ENCODE data around the gene NIBAN1. TPM values are rescaled to one million over a fixed set of nuclear protein-coding genes. Genes with fewer than 3 reads are reported as not detected.
A peak's percentile ranks its signal among the peaks of the same experiment; 100 is the strongest.

NIBAN1 gene
- total and polyA plus RNA-seq, 2 of the 8 experiments (the other 6 are each of a cell fraction or from before 2014, with no cell fraction given) = 5.7 to 15.2 TPM

DNA sequence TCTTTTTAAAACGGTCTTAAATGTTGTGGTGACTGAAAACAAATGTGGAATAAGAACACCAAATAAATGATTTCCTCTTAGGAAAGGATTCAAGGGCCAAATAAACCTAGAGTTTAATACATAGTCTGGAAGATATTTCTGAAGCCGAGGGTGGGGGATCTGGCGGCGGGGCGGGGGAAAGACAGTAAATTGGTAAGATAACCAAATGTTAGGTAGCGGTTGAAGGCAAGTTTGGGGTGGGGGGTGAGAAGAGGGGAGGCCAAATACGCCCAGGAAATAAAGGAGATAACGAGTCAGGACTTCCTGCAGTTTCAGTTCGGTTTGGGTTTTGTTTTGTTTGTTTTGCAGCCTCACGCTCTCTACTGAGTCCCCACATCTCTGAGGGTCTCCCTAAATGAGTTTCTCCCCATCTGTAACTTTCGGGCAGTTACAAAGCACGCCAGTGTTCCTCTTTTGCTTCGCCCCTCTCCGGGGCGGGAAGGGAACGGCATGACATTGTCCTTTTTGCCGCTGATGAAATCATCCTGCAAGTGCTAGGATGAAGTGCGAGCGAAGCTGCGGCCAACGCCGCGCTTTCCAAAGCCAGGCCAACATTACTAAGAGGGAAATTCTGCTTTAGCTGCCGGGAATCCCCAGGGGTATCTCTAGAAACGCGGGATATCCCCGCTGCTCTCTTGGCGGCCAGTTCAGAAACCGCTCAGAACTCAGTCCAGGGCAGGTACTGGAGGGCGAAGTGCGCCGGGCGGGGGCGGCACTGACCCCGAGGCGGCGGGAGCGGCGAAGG lies 844 bp downstream of the NIBAN1 start (continued):
- TF ChIP-seq GTF2F1 (IDR thresholded peaks at IDR 0.05; ENCODE audit: borderline replicate concordance, low read depth, low read length) (no peak), PHF8 (conservative IDR thresholded peaks at IDR 0.05; ENCODE audit: low read depth, low read length) (peak; percentile 57), HDAC2 (IDR thresholded peaks at IDR 0.05; ENCODE audit: borderline replicate concordance in 1 of 2, low read depth in 2 of 2, low read length in 2 of 2) (no peak; a peak in 1 of 4 replicates), CREB1 (IDR thresholded peaks at IDR 0.05) (no peak), CTBP2 (IDR thresholded peaks at IDR 0.05; ENCODE audit: borderline replicate concordance, insufficient read depth, insufficient read length, low read length) (no peak)
